ENCODE data around the gene RADX.

- TF ChIP-seq CTCF (IDR thresholded peaks at IDR 0.05) (no peak), POLR2A (IDR thresholded peaks at IDR 0.05) (no peak)
Observed at GRCh38 chrX:106680716-106681115, 68.9 kb downstream of the RADX start.
